DND-41 (cell line): ENCODE measurements around the gene CYP2F1.

Experiments
- CTCF ChIP-seq: IDR thresholded peaks from 2 replicates; pipeline ENCODE4 v1.5.1; 2012; ENCODE audit warnings: borderline replicate concordance, low read length, moderate library complexity, mild to moderate bottlenecking; ENCODE audit not compliant: poor library complexity, severe bottlenecking; ENCODE audit errors: extremely low read depth
- EZH2 ChIP-seq: IDR thresholded peaks from 3 replicates; pipeline ENCODE4 v1.6.1; 2012; ENCODE audit warnings: borderline replicate concordance, low read depth, mild to moderate bottlenecking, moderate library complexity, low read length, inconsistent platforms; ENCODE audit not compliant: severe bottlenecking

DNA sequence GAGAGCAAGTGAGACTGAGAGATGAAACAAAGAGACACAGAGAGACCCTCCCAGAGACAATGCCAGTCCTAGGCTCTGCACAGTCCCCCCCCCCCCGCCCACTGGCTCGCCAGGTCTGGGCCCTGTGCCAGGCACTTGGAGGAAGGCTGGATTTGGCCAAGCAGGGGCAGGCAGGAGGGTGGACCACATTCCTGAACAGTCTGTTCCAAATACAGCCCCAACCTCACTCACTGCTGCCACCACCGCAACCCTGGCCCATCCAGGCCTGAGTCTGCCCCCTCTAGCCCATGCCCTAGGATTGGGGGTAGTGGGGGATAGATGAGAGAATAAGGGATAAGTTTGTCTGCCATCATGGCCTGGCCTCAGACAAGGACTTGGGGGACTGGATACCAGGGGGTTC lies 19.0 kb downstream of the CYP2F1 start:
- no peak for TF ChIP-seq CTCF
- TF ChIP-seq EZH2, result no peak
